Vagina (tissue), 2 donors: ENCODE results near the gene FBXO48. TPM values are rescaled to one million over a fixed set of nuclear protein-coding genes. Genes with fewer than 3 reads are reported as not detected.
A peak's percentile ranks its signal among the peaks of the same experiment; 100 is the strongest.

Source experiments
- DNase-seq, 2 donors: peaks; one replicate each; pipeline ENCODE4 v3.0.0-alpha.2; 2017; ENCODE audit errors: extremely low spot score in 2 of 2
- H3K27ac ChIP-seq: fragments of 200-600 bp; sonication (generic); one replicate; pipeline ENCODE4 v1.5.1; 2019
- H3K27me3 ChIP-seq: fragments of 200-600 bp; sonication (generic); one replicate; pipeline ENCODE4 v1.5.1; 2019
- H3K36me3 ChIP-seq, 2 donors: fragments of 200-600 bp; sonication (generic); one replicate each; pipeline ENCODE4 v1.5.1; 2017 to 2019
- H3K4me1 ChIP-seq: fragments of 200-600 bp; sonication (generic); one replicate; pipeline ENCODE4 v1.5.1; 2019
- H3K4me3 ChIP-seq, 2 donors: fragments of 200-600 bp; sonication (generic); 1 replicate in 1 of 2; 2 replicates in 1 of 2; pipeline ENCODE4 v1.5.1; 2016 to 2019
- H3K9me3 ChIP-seq: fragments of 200-600 bp; sonication (generic); one replicate; pipeline ENCODE4 v1.5.1; 2019
- POLR2A ChIP-seq, 2 donors: fragments of 450-650 bp; IDR thresholded peaks; one replicate each; pipeline ENCODE4 v1.6.1; 2017; ENCODE audit warnings: antibody characterized with exemption in 2 of 2, mild to moderate bottlenecking in 2 of 2, moderate library complexity in 2 of 2
- POLR2AphosphoS5 ChIP-seq, 2 donors: sonication (generic); formaldehyde crosslinking; IDR thresholded peaks; one replicate each; pipeline ENCODE4 v1.9.0; 2017; ENCODE audit warnings: antibody characterized with exemption in 2 of 2, mild to moderate bottlenecking in 2 of 2, low read depth in 1 of 2; ENCODE audit not compliant: insufficient read depth in 1 of 2
- intact Hi-C: fragments of 100-400 bp; cut with DNase I; formaldehyde crosslinking; loops from one replicate; pipeline ENCODE4 v1.15.1; 2023
- total RNA-seq: library from RNA; depleted of rRNA; stranded (reverse); fragments of >200 nt; gene quantifications from one replicate; pipeline ENCODE4 v1.2.3, GENCODE V29; 2016
- TF ChIP-seq, protein P1 (sequence below), 3 experiments: fragments of 450-650 bp in 2 of 3; fragments of 200-600 bp in 1 of 3; sonication (generic) in 1 of 3; IDR thresholded peaks; one replicate each; pipeline ENCODE4 v1.5.1; 2017 to 2019; ENCODE audit warnings: antibody characterized with exemption in 3 of 3, mild to moderate bottlenecking in 2 of 3, moderate library complexity in 2 of 3

Gene FBXO48
- 1.2 TPM for total RNA-seq

DNA sequence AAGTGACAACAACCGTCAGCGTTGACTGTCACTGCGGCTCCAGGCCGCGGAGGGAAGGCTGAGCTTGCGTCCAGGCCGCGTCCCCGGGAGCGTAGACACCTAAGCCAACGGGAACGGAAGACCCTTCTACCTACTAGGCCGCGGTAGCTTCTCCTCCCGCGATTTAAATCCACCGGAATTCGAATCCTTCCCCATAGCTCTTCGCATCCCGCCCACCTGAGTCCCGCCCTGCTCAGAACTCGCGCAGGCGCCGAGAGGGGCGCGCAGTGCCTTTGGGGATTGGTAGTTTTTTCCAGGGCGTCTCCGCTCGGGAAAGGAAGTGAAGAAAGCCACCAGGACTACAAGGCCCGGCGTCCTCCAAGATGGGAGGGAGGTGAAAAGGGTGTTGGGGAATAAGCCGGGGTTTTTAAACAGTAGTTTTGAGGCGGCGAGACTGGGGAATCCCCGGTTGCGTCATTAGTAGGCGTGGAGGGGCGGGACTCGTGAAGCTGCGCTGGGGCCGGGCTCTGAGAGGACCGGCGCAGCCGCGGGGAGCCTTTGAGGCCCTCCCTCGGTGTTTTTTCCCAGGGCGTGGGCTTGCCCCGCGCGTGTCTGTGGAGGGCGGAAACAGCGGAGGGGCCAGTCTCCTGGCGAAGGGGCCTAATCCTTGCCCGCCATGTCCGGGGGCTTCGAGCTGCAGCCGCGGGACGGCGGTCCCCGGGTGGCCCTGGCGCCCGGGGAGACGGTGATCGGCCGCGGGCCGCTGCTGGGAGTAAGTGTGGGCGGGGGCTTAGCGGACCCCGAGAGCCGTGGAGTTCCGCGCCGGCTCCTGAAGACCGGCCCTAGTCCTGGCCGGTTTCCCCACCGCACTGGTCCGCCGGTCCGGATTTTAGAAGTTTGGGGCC lies at the start of gene FBXO48, which contains the start of gene APLF:
Gene FBXO48, minus strand, starts transcription at position 218 of the 884 bp plus-strand sequence. CDS start 2,149 bp downstream, outside the sequence.
Gene APLF, plus strand, starts transcription at position 509 of the 884 bp plus-strand sequence. Its CDS starts 147 bp downstream, at position 656.
- intact Hi-C loops, result no loop called here
- TF ChIP-seq, protein P1, sequence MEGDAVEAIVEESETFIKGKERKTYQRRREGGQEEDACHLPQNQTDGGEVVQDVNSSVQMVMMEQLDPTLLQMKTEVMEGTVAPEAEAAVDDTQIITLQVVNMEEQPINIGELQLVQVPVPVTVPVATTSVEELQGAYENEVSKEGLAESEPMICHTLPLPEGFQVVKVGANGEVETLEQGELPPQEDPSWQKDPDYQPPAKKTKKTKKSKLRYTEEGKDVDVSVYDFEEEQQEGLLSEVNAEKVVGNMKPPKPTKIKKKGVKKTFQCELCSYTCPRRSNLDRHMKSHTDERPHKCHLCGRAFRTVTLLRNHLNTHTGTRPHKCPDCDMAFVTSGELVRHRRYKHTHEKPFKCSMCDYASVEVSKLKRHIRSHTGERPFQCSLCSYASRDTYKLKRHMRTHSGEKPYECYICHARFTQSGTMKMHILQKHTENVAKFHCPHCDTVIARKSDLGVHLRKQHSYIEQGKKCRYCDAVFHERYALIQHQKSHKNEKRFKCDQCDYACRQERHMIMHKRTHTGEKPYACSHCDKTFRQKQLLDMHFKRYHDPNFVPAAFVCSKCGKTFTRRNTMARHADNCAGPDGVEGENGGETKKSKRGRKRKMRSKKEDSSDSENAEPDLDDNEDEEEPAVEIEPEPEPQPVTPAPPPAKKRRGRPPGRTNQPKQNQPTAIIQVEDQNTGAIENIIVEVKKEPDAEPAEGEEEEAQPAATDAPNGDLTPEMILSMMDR (IDR thresholded peaks at IDR 0.05), result no peak
- TF ChIP-seq POLR2A (IDR thresholded peaks at IDR 0.05), result peak in 1 of 2 donors; percentile 73
- TF ChIP-seq POLR2AphosphoS5 (IDR thresholded peaks at IDR 0.05; ENCODE audit: insufficient read depth in 1 of 2, low read depth in 1 of 2), result peak; percentile 94 to 98

DNA sequence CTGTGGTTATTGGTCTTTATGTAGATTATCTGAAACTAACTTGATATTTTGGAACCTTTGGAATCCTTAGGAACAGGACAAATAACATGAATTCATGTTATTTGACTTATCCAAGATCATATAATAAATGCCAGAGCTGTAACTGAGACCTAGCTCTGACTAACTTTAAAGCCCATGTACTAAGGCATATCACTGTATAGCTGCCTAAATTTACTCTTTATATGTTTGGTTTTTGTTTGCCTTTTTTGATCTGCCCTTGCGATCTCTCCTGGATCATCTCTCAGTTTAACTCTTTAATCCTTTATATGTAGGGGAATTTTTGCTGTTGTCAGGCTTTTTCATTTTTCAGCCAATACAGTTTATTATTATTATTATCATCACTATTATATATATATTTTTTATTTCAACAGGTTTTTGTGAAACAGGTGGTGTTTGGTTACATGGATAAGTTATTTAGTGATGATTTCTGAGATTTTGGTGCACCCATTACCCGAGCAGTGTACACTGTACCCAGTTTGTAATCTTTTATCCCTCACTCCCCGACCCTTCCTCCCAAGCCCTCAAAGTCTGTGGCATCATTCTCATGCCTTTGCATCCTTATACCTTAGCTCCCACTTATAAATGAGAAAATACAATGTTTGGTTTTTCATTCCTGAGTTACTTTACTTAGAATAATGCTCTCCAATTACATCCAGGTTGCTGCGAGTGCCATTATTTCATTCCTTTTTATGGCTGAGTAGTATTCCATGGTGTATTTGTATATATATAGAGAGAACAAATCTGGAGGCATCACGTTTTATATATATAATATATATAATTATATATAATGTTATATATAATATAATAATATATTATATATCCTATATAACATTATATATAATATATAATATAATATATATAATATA lies 49.2 kb upstream of the FBXO48 start:
- no peak for DNase-seq
- H3K4me3 ChIP-seq, result no peak overlapping the region
- intact Hi-C loops, result no loop called here
- no peak for TF ChIP-seq POLR2AphosphoS5 (IDR thresholded peaks at IDR 0.05; ENCODE audit: insufficient read depth in 1 of 2, low read depth in 1 of 2)
- TF ChIP-seq, protein P1 (IDR thresholded peaks at IDR 0.05), result no peak
- no peak for TF ChIP-seq POLR2A (IDR thresholded peaks at IDR 0.05)
- no peaks in the 10 kb centered on the region for H3K4me1 ChIP-seq
- no peaks in the 10 kb centered on the region for H3K36me3 ChIP-seq
- no peak overlapping the region for H3K27ac ChIP-seq
- no peaks in the 10 kb centered on the region for H3K9me3 ChIP-seq
- no peaks in the 10 kb centered on the region for H3K27me3 ChIP-seq

More for the DNA sequence above, at the start of gene FBXO48, which contains the start of gene APLF:
- Histone ChIP-seq H3K27me3 (no peaks in the 10 kb centered on the region), H3K4me1 (peaks cover 31% of the 10 kb centered on the region), H3K4me3 (peak within 1 kb of the TSS; percentile 76 to 79), H3K27ac (peak within 1 kb of the TSS; percentile 93), H3K36me3 (no peaks in the 10 kb centered on the region), H3K9me3 (no peaks in the 10 kb centered on the region)
- DNase-seq, result peak; percentile 99

DNA sequence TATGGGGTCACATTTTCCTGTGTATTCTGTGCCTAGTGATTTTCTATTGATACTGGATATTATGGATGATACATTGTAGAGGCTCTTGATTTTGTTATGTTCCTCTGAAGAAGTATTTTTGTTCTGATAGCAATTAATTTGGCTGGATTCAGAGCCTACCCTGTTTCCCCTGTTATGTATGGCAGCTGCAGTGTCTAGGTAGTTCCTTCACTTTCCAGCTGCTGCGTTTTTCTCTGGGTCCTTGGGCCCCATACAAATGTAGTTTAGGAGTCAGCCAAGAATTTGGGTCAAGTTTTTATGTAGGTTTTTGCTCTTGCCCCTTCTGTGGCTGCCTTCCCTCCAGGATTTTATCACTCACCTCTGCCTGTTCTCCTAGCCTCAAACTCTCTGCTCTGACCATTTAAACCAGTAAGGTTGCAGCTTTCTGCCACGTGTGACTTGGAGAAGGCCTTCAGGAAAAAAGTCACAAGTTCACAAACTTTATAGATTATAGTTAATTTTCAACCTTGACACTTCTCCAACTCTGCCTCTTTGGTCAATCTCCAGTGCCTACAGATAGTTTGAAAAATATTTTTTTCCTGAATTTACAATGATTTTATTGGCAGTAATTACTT lies 47.3 kb upstream of the FBXO48 start:
- Histone ChIP-seq H3K27ac (no peak overlapping the region), H3K4me3 (no peak overlapping the region), H3K9me3 (no peaks in the 10 kb centered on the region), H3K4me1 (no peaks in the 10 kb centered on the region), H3K36me3 (no peaks in the 10 kb centered on the region), H3K27me3 (no peaks in the 10 kb centered on the region)
- no peak for TF ChIP-seq POLR2AphosphoS5 (IDR thresholded peaks at IDR 0.05; ENCODE audit: insufficient read depth in 1 of 2, low read depth in 1 of 2)
- no peak for DNase-seq
- intact Hi-C loops, result no loop called here

DNA sequence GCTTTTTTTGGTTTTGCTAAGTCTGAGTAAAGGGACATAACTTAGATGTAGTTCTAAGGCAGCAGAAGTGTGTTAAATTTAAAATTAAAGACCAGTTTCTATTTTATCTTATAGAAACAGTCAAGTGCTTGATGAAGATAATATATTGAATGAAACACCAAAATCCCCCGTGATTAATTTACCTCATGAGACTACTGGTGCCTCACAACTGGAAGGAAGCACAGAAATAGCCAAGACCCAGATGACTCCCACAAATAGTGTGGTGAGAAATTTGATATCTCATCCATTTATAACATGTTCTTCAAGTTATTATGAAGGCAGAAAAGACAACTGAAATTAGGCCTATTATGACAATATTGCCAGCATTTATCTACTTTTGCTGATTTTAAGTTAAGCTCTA lies 45.9 kb upstream of the FBXO48 start:
- H3K9me3 ChIP-seq, result no peaks in the 10 kb centered on the region
- no peak overlapping the region for H3K27ac ChIP-seq
- H3K36me3 ChIP-seq, result no peaks in the 10 kb centered on the region
- intact Hi-C loops, result no loop called here
- no peak for DNase-seq
- H3K4me3 ChIP-seq, result no peak overlapping the region
- TF ChIP-seq POLR2A (IDR thresholded peaks at IDR 0.05) (no peak), POLR2AphosphoS5 (IDR thresholded peaks at IDR 0.05; ENCODE audit: insufficient read depth in 1 of 2, low read depth in 1 of 2) (no peak)
- TF ChIP-seq, protein P1 (IDR thresholded peaks at IDR 0.05), result no peak
- no peaks in the 10 kb centered on the region for H3K4me1 ChIP-seq
- no peaks in the 10 kb centered on the region for H3K27me3 ChIP-seq

DNA sequence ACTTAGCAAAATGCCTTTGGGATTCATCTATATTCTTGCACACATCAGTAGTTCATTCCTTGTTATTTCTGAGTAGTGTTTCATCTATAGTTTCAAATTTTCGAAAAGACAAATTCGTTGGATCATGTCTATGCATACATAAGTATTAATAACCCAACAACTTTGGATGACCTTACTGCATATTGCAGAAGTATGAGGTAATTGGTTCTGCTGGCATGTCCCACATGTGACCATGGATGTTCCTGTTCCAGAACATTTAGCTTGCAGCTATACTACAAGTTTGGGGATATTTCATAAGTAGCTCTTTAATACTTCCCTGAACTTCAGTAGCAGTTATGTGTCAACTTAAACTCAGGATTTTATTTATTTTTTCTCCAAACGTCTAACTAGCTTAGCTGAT lies 45.2 kb upstream of the FBXO48 start:
- TF ChIP-seq POLR2A (IDR thresholded peaks at IDR 0.05) (no peak), POLR2AphosphoS5 (IDR thresholded peaks at IDR 0.05; ENCODE audit: insufficient read depth in 1 of 2, low read depth in 1 of 2) (no peak)
- TF ChIP-seq, protein P1 (IDR thresholded peaks at IDR 0.05), result no peak
- intact Hi-C loops, result no loop called here

More for the DNA sequence above, 45.2 kb upstream of the FBXO48 start:
- H3K36me3 ChIP-seq, result no peaks in the 10 kb centered on the region
- H3K9me3 ChIP-seq, result no peaks in the 10 kb centered on the region
- H3K4me1 ChIP-seq, result no peaks in the 10 kb centered on the region
- H3K27ac ChIP-seq, result no peak overlapping the region
- DNase-seq, result no peak
- no peak overlapping the region for H3K4me3 ChIP-seq
- no peaks in the 10 kb centered on the region for H3K27me3 ChIP-seq
